H9 (cell line): Measurements from ENCODE around the gene PRRX1. TPM values are rescaled to one million over a fixed set of nuclear protein-coding genes. Genes with fewer than 3 reads are reported as not detected.

Experiments
- DNase-seq: peaks from one replicate; pipeline ENCODE4 v3.0.0-alpha.2; 2017
- H2AFZ ChIP-seq: one replicate; pipeline ENCODE4 v1.6.1; 2013; ENCODE audit warnings: mild to moderate bottlenecking, low read length, control low read depth, moderate library complexity
- H2AK5ac ChIP-seq: 2 replicates; pipeline ENCODE4 v1.6.1; 2013; ENCODE audit warnings: low read length, control low read depth, mixed read lengths; ENCODE audit not compliant: insufficient read length
- H2BK120ac ChIP-seq: one replicate; pipeline ENCODE4 v1.6.1; 2013; ENCODE audit warnings: low read depth, mild to moderate bottlenecking, low read length, control low read depth, inconsistent platforms; ENCODE audit not compliant: poor library complexity, severe bottlenecking
- H2BK12ac ChIP-seq: 2 replicates; pipeline ENCODE4 v1.6.1; 2013; ENCODE audit warnings: low read length, control low read depth, mixed read lengths, low read depth; ENCODE audit not compliant: insufficient read length
- H2BK15ac ChIP-seq: 2 replicates; pipeline ENCODE4 v1.6.1; 2013; ENCODE audit warnings: low read depth, low read length, control low read depth
- H2BK20ac ChIP-seq: one replicate; pipeline ENCODE4 v1.6.1; 2013; ENCODE audit warnings: low read depth, mild to moderate bottlenecking, low read length, control low read depth, inconsistent platforms; ENCODE audit not compliant: poor library complexity, severe bottlenecking
- H2BK5ac ChIP-seq: 2 replicates; pipeline ENCODE4 v1.6.1; 2013; ENCODE audit warnings: low read length, control low read depth, mixed read lengths; ENCODE audit not compliant: insufficient read length
- H3K14ac ChIP-seq: 2 replicates; pipeline ENCODE4 v1.6.1; 2013; ENCODE audit warnings: low read length, control low read depth; ENCODE audit not compliant: insufficient read depth
- H3K18ac ChIP-seq: 2 replicates; pipeline ENCODE4 v1.6.1; 2013; ENCODE audit warnings: low read depth, mild to moderate bottlenecking, mixed read lengths, low read length, control low read depth; ENCODE audit not compliant: insufficient read length
- H3K23ac ChIP-seq: 2 replicates; pipeline ENCODE4 v1.6.1; 2013; ENCODE audit warnings: low read length, control low read depth, mixed read lengths, low read depth; ENCODE audit not compliant: insufficient read length
- H3K23me2 ChIP-seq: 2 replicates; pipeline ENCODE4 v1.6.1; 2013; ENCODE audit warnings: low read depth, mild to moderate bottlenecking, mixed read lengths, low read length, control low read depth; ENCODE audit not compliant: insufficient read length, poor library complexity, severe bottlenecking
- H3K27ac ChIP-seq: 2 replicates; pipeline ENCODE4 v1.5.1; 2013; ENCODE audit warnings: low read length, control low read depth, mixed read lengths, low read depth; ENCODE audit not compliant: insufficient read length
- H3K27me3 ChIP-seq: 2 replicates; pipeline ENCODE4 v1.6.1; 2013; ENCODE audit warnings: low read length, control low read depth, inconsistent platforms; ENCODE audit not compliant: insufficient read depth
- H3K4ac ChIP-seq: 2 replicates; pipeline ENCODE4 v1.6.1; 2013; ENCODE audit warnings: low read depth, mild to moderate bottlenecking, control low read depth, inconsistent platforms, low read length, moderate library complexity
- H3K4me1 ChIP-seq: 2 replicates; pipeline ENCODE4 v1.6.1; 2013; ENCODE audit warnings: low read length, control low read depth, inconsistent platforms; ENCODE audit not compliant: insufficient read depth
- H3K4me2 ChIP-seq: 2 replicates; pipeline ENCODE4 v1.6.1; 2013; ENCODE audit warnings: low read length, control low read depth, mixed read lengths; ENCODE audit not compliant: insufficient read length, insufficient read depth
- H3K56ac ChIP-seq: 2 replicates; pipeline ENCODE4 v1.6.1; 2013; ENCODE audit warnings: low read depth, mild to moderate bottlenecking, mixed read lengths, low read length, control low read depth; ENCODE audit not compliant: insufficient read length
- H3K79me1 ChIP-seq: 2 replicates; pipeline ENCODE4 v1.6.1; 2013; ENCODE audit warnings: low read depth, mild to moderate bottlenecking, moderate library complexity, low read length, control low read depth, inconsistent platforms; ENCODE audit not compliant: insufficient read depth, poor library complexity, severe bottlenecking
- H3K79me2 ChIP-seq: 2 replicates; pipeline ENCODE4 v1.6.1; 2013; ENCODE audit warnings: low read length, control low read depth, inconsistent platforms; ENCODE audit not compliant: insufficient read depth
- H3K9ac ChIP-seq: 2 replicates; pipeline ENCODE4 v1.6.1; 2013; ENCODE audit warnings: low read length, control low read depth, mixed read lengths; ENCODE audit not compliant: insufficient read length; ENCODE audit errors: extremely low read depth
- H3K9me3 ChIP-seq: one replicate; pipeline ENCODE4 v1.6.1; 2013; ENCODE audit warnings: low read depth, low read length, inconsistent platforms; ENCODE audit not compliant: control insufficient read depth
- H3T11ph ChIP-seq: one replicate; pipeline ENCODE4 v1.6.1; 2013; ENCODE audit warnings: mild to moderate bottlenecking, low read length, control low read depth, inconsistent platforms
- H4K20me1 ChIP-seq: one replicate; pipeline ENCODE4 v1.6.1; 2013; ENCODE audit not compliant: control insufficient read depth, insufficient read length, insufficient read depth
- H4K5ac ChIP-seq: 2 replicates; pipeline ENCODE4 v1.6.1; 2013; ENCODE audit warnings: low read depth, mild to moderate bottlenecking, mixed read lengths, low read length, control low read depth; ENCODE audit not compliant: insufficient read length
- H4K8ac ChIP-seq: replicated peaks from 2 replicates; pipeline ENCODE4 v1.6.1; 2013; ENCODE audit warnings: low read length, control low read depth, mixed read lengths, low read depth; ENCODE audit not compliant: insufficient read length
- H4K91ac ChIP-seq: 2 replicates; pipeline ENCODE4 v1.6.1; 2013; ENCODE audit warnings: low read depth, mild to moderate bottlenecking, moderate library complexity, mixed read lengths, low read length, control low read depth; ENCODE audit not compliant: insufficient read length
- H3K27ac Mint-ChIP-seq, 3 experiments: 2 replicates in 2 of 3; 3 replicates in 1 of 3; pipeline ENCODE4 v1.8.0; 2020 to 2021; ENCODE audit warnings: mixed read lengths in 3 of 3, mild to moderate bottlenecking in 1 of 3, moderate library complexity in 1 of 3
- H3K27me3 Mint-ChIP-seq: 2 replicates; pipeline ENCODE4 v1.8.0; 2021; ENCODE audit warnings: low read depth, mild to moderate bottlenecking, moderate library complexity, mixed read lengths
- H3K36me3 Mint-ChIP-seq, 3 experiments: 2 replicates in 2 of 3; 3 replicates in 1 of 3; pipeline ENCODE4 v1.8.0; 2020 to 2021; ENCODE audit warnings: low read depth in 3 of 3, mixed read lengths in 3 of 3; ENCODE audit not compliant: insufficient read depth in 1 of 3
- H3K4me1 Mint-ChIP-seq, 2 experiments: 2 replicates each; pipeline ENCODE4 v1.8.0; 2020; ENCODE audit warnings: mixed read lengths in 2 of 2
- H3K4me3 Mint-ChIP-seq, 2 experiments: 2 replicates in 1 of 2; 3 replicates in 1 of 2; pipeline ENCODE4 v1.8.0; 2020 to 2021; ENCODE audit warnings: mild to moderate bottlenecking in 2 of 2, mixed read lengths in 2 of 2, moderate library complexity in 1 of 2
- H3K9me3 Mint-ChIP-seq, 2 experiments: 2 replicates in 1 of 2; 3 replicates in 1 of 2; pipeline ENCODE4 v1.8.0; 2020; ENCODE audit warnings: mild to moderate bottlenecking in 2 of 2, mixed read lengths in 2 of 2, moderate library complexity in 1 of 2
- CTCF ChIP-seq: fragments of 200-600 bp; sonication (generic); conservative IDR thresholded peaks from 3 replicates; pipeline ENCODE4 v1.8.0; 2021; ENCODE audit warnings: antibody characterized with exemption, mild to moderate bottlenecking
- total RNA-seq: library from RNA; stranded (reverse); gene quantifications from 2 replicates; pipeline ENCODE4 v1.2.1, GENCODE V29; 2021

PRRX1 gene
- total RNA-seq, 1 experiment from 2014 or later = not detected

- Histone ChIP-seq H4K5ac (no peak overlapping the region), H2BK5ac (no peak overlapping the region), H4K20me1 (no peaks in the 10 kb centered on the region), H3K79me1 (no peaks in the 10 kb centered on the region), H3K79me2 (no peaks in the 10 kb centered on the region), H2BK20ac (no peak overlapping the region), H2AK5ac (no peak overlapping the region), H3K4me2 (no peak overlapping the region), H2BK120ac (no peak overlapping the region), H3K27me3 (no peaks in the 10 kb centered on the region), H2AFZ (no peak overlapping the region), H3T11ph (no peak overlapping the region), H3K4ac (no peak overlapping the region), H3K23me2 (no peaks in the 10 kb centered on the region), H4K8ac (no peak overlapping the region), H3K9me3 (no peaks in the 10 kb centered on the region), H2BK12ac (no peak overlapping the region), H3K14ac (no peak overlapping the region), H3K4me1 (no peaks in the 10 kb centered on the region), H4K91ac (no peak overlapping the region), H3K23ac (no peak overlapping the region), H3K18ac (no peak overlapping the region), H2BK15ac (no peak overlapping the region), H3K27ac (no peak overlapping the region), H3K56ac (no peak overlapping the region), H3K9ac (no peak overlapping the region)
- Mint-ChIP-seq H3K27ac (no peak overlapping the region), H3K4me3 (no peak overlapping the region), H3K9me3 (no peaks in the 10 kb centered on the region), H3K27me3 (no peaks in the 10 kb centered on the region), H3K36me3 (no peaks in the 10 kb centered on the region), H3K4me1 (no peaks in the 10 kb centered on the region)
- DNase-seq = no peak
- no peak for TF ChIP-seq CTCF
Observed at GRCh38 chr1:170697316-170697715, 33.4 kb downstream of the PRRX1 start.
